Kidney tubule cell (primary cell): ENCODE data around the gene WBP2NL.
A peak's percentile ranks its signal among the peaks of the same experiment; 100 is the strongest.

Experiments used
- DNase-seq: peaks from one replicate; pipeline ENCODE4 v3.0.0-alpha.2; 2018; ENCODE audit warnings: low spot score

The WBP2NL gene

DNA sequence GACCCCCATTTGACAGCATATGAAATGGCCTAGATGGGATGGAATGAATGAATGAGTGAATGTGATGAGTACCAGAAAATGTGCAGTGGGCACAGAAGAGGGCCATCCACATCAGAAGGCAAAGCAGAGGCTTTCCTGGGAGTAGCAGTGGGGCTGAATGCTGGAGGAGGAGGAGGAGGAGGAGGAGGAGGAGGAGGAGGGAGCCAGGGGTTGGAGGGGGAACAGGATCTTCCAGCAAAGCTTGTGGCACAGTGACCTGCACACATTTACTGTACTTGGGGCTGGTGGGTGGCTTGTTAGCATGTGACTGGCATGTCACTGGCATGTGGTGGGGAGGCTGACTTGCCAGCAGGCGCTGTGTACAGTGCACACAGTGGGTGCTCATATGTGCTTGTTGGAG lies 19.9 kb upstream of the WBP2NL start:
- no peak for DNase-seq

DNA sequence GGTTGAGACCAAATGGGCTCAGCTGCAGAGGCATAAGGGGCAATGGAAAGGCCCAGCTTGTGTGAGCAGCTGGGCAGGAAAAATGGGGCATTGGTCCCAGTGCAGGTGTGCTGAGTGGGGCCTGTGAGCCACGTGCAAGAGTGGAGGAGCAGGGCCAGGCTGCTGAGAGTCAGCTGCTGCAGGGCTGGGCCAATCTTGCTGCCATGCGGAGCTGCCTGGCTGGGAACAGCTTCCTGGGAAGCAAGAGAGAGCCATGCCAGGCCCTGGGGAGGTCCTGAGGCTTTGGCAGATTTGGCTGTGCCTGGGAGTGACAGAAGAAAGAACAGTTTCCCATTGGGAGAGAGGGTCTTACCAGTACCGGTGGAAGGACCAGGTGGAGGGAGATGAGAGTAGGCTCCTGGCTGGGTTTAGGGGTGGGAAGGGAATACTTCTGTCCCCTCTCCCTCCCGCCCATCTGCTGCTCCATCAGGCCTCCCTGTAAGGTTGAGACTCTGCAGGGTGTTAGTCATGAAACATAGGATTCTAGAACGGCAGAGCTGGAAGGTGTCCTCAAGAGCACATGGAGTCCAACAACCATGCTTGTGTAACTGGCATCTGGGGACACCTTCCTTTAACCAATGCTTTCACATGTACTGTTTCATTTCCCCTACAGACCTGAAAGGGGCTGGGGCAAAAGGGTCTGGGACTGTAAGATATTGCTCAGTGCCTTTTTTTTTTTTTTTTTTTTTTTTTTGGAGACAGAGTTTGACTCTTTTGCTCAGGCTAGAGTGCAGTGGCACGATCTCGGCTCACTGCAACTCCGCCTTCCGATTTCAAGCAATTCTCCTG lies 19.0 kb upstream of the WBP2NL start:
- no peak for DNase-seq

DNA sequence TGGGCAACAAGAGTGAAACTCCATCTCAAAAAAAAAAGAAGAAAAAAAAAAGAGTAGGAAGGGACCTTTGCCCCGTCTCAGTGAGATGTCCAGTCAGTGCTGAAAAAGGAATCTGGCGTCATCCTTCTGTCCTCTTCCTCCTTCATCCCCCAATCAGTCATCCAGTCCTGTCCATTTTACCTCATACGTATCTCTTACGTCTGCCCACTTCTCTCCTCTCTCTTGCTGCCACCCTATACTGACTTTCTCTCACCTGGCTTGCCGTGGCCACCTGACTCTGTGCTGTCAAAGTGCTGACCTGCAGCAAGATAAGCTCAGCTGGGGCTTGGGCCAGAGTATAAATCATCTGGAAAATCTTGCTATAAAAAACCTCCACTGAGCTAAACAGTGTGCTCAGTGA lies 15.7 kb upstream of the WBP2NL start:
- no peak for DNase-seq

DNA sequence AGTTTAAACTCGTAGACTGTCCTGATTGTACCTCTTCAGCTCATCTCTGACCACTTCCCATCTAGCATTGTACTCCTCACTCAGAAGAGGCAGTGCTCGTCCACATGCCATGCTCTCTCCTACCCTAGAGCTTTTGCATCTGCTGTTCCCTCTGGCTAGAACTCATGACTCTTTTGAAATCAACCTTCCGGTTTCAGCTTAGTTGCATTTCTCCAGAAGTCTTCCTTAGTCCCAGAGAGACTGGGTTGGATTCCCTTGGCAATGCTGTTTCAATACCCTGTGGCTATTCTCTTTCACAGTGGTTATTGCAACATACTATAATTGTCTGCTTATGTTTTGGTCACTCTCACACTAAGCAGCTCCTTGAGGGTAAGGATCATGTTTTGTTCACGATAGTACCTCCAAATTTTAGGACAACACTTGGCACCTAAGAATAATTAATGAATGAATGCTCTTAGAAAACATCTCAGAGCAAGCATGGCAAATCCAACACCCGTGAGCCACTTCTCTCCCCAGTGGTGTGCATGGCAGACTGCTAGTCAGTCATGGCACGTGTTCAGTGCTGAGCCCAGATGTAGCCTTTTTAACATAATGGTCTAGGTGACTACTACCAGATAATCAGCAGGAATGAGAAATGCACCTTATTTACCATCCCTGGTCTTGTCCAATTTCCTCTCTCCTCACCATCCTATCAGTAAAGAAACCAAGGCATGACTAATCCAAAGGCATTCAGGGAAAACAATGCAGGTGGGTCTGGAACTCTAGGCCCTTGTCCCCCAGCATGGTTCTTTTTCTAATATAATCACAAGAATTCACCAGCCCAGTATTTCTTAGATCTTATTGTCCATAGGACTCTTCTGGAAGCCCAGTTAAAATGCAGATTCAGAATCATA lies 14.8 kb upstream of the WBP2NL start:
- DNase-seq = no peak

DNA sequence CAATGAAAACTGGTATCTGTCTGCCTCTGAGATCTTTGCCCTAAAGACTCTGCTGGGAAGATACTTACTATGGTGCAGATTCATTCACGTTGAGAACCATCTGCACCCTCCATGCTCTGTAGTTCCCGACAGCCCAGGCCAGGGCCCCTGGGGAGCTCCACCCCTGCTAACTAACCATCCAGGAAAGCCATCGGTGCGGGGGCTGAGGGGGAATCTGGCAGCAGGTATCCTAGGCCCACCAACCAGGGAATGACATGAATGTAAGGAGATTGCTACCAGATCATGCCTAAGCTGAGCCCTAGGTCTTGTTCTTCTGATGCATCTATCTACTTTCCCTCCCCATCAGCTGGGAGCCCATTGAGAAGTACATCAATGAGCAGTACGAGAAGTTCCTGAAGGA lies 11.3 kb upstream of the WBP2NL start:
- no peak for DNase-seq

DNA sequence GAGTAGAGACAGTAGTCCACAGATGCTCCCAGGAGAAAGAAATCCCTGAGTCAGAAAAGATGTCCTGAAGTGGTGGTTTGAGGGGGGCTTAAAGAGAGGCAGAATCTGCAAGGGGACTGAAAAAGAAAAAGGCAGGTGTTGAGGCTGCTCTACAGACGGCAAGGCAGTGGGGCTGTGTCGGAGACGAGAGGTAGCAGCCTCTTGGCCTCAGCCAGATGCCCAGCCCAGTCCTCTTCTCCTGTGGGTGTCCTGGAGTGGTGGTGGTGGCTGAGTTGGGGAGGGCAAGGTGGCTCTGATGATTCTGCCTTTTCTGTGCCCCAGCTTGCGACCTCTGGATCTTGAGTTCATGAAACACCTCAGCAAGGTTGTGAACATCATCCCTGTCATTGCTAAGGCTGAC lies 9.3 kb upstream of the WBP2NL start:
- no peak for DNase-seq

DNA sequence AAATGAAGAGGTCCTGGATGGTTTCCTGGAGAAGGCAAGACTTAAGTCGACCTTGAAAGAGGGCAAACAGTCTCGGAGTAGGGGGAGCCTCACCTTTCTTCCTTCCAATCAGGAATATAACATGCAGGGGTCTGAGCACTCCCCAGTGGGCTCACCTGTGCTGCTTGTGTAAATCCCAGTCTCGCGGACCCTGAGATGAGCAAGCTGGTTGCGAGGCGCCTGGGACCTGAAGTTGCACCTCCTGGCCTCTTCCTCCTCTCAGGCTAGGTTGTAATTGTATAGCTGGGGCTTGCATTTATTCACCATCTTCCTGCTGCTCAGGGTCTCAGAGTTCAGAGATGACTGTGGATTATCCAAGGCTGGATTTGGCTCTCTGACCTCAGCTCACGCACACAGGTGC lies 7.5 kb upstream of the WBP2NL start:
- no peak for DNase-seq

DNA sequence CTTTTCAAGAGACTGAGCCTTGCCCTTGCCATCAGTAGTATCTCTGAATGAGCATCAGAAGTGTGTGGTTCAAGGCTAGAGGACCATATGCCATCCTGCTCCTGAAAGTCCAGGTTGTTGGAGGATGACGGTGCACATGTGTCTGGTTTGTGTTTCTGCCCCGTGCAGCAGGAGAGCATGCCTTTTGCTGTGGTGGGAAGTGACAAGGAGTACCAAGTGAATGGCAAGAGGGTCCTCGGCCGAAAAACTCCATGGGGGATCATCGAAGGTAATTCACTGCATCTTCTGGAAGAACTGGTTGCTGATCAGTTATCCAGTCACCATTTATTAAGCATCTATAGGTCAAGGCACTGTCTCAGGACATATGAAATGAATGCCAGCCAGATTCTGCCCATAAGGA lies 6.1 kb upstream of the WBP2NL start:
- DNase-seq = no peak

DNA sequence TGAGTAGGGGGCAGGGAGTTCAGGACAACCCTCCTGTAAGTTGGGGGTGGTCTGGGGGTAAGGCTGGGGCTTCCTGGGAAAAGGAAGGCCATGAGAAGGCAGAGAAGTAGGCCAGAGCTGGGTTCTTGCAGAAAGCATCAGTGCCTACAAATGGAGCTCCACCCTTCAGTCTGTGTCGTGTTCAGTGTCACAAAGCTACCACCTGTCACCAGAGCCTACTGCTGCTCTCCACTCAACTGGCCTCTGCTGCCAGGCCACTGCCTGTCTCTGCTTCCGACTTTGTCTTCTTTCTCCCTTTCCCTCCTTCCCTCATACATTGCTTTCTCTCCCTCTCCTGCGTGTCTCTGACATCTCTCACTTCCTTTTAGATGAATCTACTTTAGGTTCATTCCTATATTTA lies 3.4 kb upstream of the WBP2NL start:
- no peak for DNase-seq

DNA sequence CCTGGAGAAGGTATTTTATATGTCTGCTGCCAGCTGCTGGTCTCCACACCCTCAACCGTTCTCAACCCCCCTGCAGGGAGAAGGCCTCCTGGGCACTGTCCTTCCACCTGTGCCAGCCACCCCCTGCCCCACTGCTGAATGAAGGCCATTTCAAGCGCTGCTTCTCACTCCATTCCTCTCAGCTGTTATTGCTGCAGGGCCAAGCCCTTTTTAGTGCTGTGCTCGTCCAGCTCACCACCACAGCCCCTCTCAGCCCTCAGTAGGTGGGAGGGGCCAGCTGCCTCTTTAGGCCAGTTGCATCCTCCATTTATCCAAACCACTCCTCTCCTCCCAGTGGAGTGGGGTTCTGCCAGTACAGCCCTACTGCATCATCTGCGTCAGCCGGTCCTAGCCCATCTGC lies 1.8 kb upstream of the WBP2NL start:
- DNase-seq = no peak

DNA sequence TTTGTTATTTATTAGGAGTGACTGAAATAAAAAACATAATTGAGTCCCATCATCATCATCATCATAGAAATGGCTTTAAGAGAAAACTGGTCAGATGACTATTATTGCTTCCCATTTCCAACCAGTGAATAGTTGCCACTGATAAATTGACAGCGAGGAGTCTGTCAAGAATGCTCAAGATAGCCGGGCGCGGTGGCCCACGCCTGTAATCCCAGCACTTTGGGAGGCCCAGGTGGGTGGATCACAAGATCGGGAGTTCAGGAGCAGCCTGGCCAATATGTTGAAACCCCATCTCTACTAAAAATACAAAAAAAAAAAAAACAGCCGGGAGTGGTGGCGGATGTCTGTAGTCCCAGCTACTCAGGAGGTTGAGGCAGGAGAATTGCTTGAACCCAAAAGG lies 1.9 kb downstream of the WBP2NL start:
- DNase-seq = no peak

DNA sequence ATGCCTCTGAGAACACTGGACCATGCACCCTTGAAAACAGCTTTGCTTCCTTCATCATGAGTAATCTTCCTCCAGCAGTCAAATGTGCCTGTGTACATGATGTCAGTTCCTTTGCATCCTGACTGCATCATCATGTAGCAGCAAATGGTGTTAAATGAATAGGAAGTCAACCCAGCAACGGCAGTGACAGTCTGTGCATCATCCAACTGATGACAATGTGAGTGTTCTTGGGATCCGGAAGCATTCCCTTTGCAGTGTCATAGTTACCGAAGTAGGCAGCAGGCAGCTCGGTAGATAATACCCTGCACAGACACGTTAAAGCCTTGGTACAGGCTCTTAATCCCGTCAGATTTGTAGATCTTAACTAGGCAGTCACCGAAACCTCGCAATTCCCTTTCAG lies 2.5 kb downstream of the WBP2NL start:
- DNase-seq = peak; percentile 12

DNA sequence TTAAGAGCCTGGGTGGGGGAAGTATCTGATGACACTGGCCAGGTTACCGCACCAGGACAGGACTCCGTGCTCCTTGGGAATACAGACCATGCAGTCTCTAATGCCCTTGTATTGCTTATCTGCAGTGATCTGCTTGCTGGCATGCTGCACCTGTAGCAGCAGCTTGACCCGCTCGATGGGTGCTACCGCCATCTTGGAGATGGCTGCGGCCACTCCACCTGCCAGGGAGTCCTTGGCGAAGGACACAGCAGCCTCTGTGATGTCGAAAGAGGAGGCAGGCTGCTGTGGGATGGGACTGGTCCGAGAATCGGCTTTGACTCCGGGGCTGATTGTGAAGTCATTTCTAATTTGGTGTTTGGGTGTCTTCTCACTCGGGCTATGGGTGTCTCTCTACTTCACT lies 3.1 kb downstream of the WBP2NL start:
- DNase-seq = no peak

DNA sequence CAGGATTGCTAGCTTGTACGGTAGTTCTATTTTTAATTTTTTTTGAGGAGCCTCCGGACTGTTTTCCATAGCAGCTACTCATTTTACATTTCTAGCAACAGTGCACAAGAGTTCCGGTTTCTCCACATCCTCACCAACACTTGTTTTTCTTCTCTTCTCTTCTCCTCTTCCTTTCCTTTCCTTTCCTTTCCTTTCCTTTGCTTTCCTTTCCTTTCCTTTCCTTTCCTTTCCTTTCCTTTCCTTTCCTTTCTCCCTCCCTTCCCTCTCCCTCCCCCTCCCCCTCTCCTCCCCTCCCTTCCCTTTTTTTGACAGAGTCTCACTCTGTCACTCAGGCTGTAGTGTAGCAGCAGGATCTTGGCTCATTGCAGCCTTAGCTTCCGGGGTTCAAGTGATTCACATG lies 9.3 kb downstream of the WBP2NL start:
- DNase-seq = no peak

DNA sequence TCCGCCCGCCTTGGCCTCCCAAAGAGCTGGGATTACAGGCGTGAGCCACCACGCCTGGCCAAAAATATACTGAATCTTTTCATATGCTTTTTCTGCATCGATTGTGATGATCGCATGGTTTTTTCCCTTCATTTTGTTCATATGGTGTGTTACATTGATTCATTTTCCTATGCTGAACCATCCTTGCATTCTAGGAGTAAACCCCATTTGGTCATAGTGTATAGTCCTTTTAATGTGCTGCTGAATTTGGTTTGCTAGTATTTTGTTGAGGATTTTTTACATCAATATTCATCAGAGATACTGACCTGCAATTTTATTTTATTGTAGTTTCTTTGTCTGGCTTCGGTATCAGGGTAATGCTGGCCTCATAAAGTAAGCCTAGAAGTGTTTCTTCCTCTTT lies 12.2 kb downstream of the WBP2NL start:
- no peak for DNase-seq

DNA sequence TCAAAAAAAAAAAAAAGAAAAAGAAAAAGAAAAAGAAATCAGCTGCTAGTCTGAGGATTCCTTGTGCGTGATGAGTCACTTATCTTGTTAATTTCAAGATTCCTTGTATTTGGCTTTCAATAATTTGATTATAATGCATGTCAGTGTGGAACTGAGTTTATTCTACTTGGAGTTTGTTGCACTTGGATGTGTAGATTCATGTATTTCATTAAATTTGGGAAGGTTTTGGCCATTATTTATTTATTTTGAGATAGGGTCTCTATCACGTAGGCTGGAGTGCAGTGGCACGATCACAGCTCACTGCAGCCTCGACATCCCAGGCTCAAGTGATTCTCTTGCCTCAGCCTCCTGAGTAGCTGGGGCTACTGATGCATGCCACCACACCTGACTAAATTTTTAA lies 14.8 kb downstream of the WBP2NL start:
- no peak for DNase-seq

DNA sequence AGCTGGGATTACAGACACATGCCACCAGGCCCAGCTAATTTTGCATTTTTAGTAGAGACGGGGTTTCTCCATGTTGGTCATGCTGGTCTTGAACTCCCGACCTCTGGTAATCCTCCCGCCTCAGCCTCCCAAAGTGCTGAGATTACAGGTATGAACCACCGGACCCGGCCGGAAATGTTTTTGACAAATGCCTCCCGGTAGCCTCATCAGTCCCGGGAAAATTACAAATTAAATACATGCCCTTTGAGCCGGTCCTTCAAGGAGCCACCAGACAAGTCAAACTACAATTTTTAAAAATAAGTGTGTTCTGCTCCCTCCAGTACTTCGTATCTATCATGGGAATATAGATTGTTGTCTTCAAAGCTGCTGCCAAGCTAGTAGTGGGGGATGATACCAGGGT lies 17.5 kb downstream of the WBP2NL start:
- DNase-seq = no peak

DNA sequence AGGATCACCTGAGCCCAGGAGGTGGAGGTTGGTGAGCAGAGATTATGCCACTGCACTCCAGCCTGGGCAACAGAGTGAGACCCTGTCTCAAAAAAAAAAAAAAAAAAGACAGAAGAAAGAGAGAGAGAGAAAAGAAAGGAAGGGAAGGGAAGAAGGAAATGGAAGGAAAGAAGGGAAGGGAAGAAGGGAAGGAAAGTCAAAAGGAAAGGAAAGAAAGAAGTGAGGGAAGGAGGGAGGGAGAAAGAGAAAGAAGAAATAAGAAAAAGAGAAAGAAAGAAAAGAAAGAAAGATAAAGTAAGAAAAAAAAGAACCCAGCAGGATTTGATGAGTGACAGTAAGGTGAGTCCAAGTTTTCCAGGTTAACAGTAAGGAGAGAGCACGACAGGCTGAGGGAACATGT lies 19.6 kb downstream of the WBP2NL start:
- DNase-seq = no peak

DNA sequence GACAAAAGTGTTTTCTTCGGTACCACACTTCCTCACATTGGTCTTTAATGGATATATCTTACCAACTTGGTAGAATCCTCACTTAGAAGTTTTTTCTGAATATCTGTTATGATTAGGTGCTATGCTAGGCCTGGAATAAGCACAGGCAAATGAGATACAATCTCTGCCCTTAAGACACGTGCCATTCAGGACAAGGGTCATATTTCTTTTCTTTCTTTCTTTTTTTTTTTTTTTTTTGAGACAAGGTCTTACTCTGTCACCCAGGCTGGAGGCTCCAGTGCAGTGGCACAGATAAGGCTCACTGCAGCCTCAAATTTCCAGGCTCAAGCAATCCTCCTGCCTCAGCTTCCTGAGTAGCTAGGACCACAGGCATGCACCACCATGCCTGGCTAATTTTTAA lies 23.0 kb downstream of the WBP2NL start:
- no peak for DNase-seq

DNA sequence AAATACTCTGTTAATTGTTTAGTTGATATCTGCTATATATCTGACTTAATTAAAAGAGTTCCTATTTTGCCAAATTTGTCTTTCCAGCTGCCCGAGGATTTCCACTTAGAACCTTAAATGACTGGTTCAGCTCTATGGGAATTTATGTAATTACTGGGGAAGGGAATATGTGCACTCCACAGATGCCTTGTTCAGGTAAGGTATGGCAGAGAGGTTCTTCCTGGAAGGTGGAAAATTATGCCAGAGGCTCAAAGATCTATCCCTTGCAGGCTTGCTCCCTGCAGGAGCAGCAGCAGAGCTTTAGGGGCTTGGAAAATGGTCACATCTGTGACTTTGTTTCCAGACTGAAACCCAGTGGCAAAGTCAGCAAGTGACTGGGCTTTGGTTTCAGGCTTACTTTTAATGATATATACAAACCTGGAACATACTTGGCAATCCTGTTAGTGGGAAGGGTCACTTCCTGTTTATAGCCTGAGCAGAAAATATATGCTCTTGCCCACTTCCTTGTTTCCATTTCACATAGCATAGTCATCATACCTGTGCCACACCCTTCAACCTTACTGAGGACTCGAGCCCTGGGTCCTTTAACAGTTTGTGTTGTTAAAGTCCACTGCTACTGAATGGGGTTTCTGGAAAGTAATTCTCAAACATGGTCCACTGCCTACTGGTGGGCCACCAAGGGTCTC lies 23.7 kb downstream of the WBP2NL start:
- DNase-seq = peak; percentile 56

DNA sequence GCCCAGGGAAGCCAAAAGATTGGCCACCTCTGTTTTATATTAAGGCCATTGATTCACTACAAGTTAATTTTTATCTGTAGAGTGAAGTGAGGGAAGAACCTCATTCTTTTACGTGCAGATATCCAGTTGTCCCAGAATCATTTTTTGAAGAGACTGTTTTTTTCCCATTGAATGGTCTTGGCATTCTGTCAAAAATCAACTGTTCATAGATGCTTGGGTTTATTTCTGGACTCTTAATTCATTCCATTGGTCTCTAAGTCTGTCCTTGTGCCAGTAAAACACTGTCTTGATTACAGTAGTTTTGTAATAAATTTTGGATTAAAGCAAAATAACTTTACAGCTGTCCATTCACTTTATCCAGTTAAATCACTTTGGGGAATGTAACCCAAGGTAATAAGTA lies 26.8 kb downstream of the WBP2NL start:
- no peak for DNase-seq

DNA sequence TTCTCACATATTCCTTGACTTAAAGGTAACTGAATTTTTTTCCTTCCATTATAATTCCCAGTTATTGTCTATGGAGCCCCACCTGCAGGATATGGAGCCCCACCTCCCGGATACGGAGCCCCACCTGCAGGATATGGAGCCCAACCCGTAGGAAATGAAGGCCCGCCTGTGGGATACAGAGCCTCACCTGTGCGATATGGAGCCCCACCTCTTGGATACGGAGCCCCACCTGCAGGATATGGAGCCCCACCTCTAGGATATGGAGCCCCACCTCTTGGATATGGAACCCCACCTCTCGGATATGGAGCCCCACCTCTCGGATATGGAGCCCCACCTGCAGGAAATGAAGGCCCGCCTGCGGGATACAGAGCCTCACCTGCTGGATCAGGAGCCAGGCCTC lies 28.1 kb downstream of the WBP2NL start:
- no peak for DNase-seq
